NCI-H146 (cell line): ENCODE results near the gene BAHCC1.

Experiments used
- DNase-seq: peaks from one replicate; lab custom pipeline; 2025; lab: John Stamatoyannopoulos, UW

BAHCC1 gene

GRCh38 chr17:81480140-81481072 lies 85.1 kb downstream of the BAHCC1 start:
- no peak for DNase-seq

- DNase-seq = peak; percentile 88
These were observed 86.0 kb downstream of the BAHCC1 start for GRCh38 chr17:81481073-81481799.

- DNase-seq = no peak
These were observed 86.7 kb downstream of the BAHCC1 start for GRCh38 chr17:81481815-81482505.

- no peak for DNase-seq
These were observed 87.4 kb downstream of the BAHCC1 start for GRCh38 chr17:81482673-81483072.

GRCh38 chr17:81483085-81483861 lies 88.0 kb downstream of the BAHCC1 start:
- DNase-seq = peak; percentile 37

- DNase-seq = no peak
These were observed 88.6 kb downstream of the BAHCC1 start for GRCh38 chr17:81483862-81484194.

GRCh38 chr17:81484195-81484979 lies 89.1 kb downstream of the BAHCC1 start:
- peak; percentile 81 for DNase-seq

GRCh38 chr17:81486199-81486810 lies 91.0 kb downstream of the BAHCC1 start:
- no peak for DNase-seq

GRCh38 chr17:81487089-81487486 lies 91.8 kb downstream of the BAHCC1 start:
- DNase-seq = no peak

GRCh38 chr17:81487487-81488275 lies 92.4 kb downstream of the BAHCC1 start:
- DNase-seq = peak; percentile 85

- DNase-seq = peak; percentile 40
These were observed 93.1 kb downstream of the BAHCC1 start for GRCh38 chr17:81488276-81488860.

GRCh38 chr17:81489012-81489997 lies 94.0 kb downstream of the BAHCC1 start:
- no peak for DNase-seq

- DNase-seq = no peak
These were observed 95.0 kb downstream of the BAHCC1 start for GRCh38 chr17:81489998-81490992.

GRCh38 chr17:81491181-81491581 lies 95.9 kb downstream of the BAHCC1 start:
- DNase-seq = no peak

- DNase-seq = no peak
These were observed 96.5 kb downstream of the BAHCC1 start for GRCh38 chr17:81491761-81492160.

- DNase-seq = no peak
These were observed 96.9 kb downstream of the BAHCC1 start for GRCh38 chr17:81492202-81492601.

- no peak for DNase-seq
These were observed 97.4 kb downstream of the BAHCC1 start for GRCh38 chr17:81492706-81493105.
